ENCODE data around the gene FOXA1.

FOXA1 gene

GRCh38 chr14:37601865-37602264 lies 6.8 kb upstream of the FOXA1 start:
- no peak for DNase-seq

GRCh38 chr14:37600880-37601741 lies 6.1 kb upstream of the FOXA1 start:
- no peak for DNase-seq

GRCh38 chr14:37599507-37600368 lies 4.7 kb upstream of the FOXA1 start:
- no peak for DNase-seq

GRCh38 chr14:37598747-37599506 lies 3.9 kb upstream of the FOXA1 start:
- DNase-seq = no peak

- DNase-seq = no peak
Observed at GRCh38 chr14:37597914-37598746, 3.1 kb upstream of the FOXA1 start.

GRCh38 chr14:37597538-37597913 lies 2.5 kb upstream of the FOXA1 start:
- DNase-seq = no peak

- DNase-seq = no peak
Observed at GRCh38 chr14:37596790-37597472, 1.9 kb upstream of the FOXA1 start.

- DNase-seq = peak; percentile 12
Observed at GRCh38 chr14:37595809-37596621, 966 bp upstream of the FOXA1 start.

- no peak for DNase-seq
Observed at GRCh38 chr14:37594238-37594970, 645 bp downstream of the FOXA1 start.

- DNase-seq = no peak
Observed at GRCh38 chr14:37593511-37594237, 1.4 kb downstream of the FOXA1 start.

- DNase-seq = no peak
Observed at GRCh38 chr14:37592482-37593408, 2.3 kb downstream of the FOXA1 start.

GRCh38 chr14:37591941-37592481 lies 3.0 kb downstream of the FOXA1 start:
- DNase-seq = no peak

- no peak for DNase-seq
Observed at GRCh38 chr14:37591311-37591940, 3.6 kb downstream of the FOXA1 start.

- DNase-seq = no peak
Observed at GRCh38 chr14:37590428-37591139, 4.5 kb downstream of the FOXA1 start.

- no peak for DNase-seq
Observed at GRCh38 chr14:37589715-37590427, 5.2 kb downstream of the FOXA1 start.
